ENCODE results near the gene RAB31.

GRCh38 chr18:9803063-9803697 lies 95.1 kb downstream of the RAB31 start:
- TF ChIP-seq SMAD3 (CRISPR knock-in tag; IDR thresholded peaks at IDR 0.05; ENCODE audit: borderline replicate concordance) (no peak), TEAD4 (CRISPR knock-in tag; IDR thresholded peaks at IDR 0.05) (no peak), ESRRA (CRISPR knock-in tag; IDR thresholded peaks at IDR 0.05; ENCODE audit: borderline replicate concordance) (no peak), E2F1 (CRISPR knock-in tag; IDR thresholded peaks at IDR 0.05) (no peak), E2F5 (CRISPR knock-in tag; IDR thresholded peaks at IDR 0.05) (no peak), KAT7 (CRISPR knock-in tag; IDR thresholded peaks at IDR 0.05; ENCODE audit: borderline replicate concordance) (no peak), CTCF (IDR thresholded peaks at IDR 0.05) (no peak), USF2 (CRISPR knock-in tag; IDR thresholded peaks at IDR 0.05) (no peak), MXD4 (CRISPR knock-in tag; IDR thresholded peaks at IDR 0.05; ENCODE audit: borderline replicate concordance) (no peak), USF1 (CRISPR knock-in tag; IDR thresholded peaks at IDR 0.05) (no peak), NFE2L1 (CRISPR knock-in tag; IDR thresholded peaks at IDR 0.05) (no peak)

All from WTC11 (cell line).